Lower lobe of right lung (tissue), 2 donors: ENCODE results near the gene TEX55. TPM values are rescaled to one million over a fixed set of nuclear protein-coding genes. Genes with fewer than 3 reads are reported as not detected.
"Not testable (repeated sequence)": the region's sequence is repeated elsewhere in the genome, so short reads cannot be mapped to it uniquely, and the experiment has no call there.

Experiments used
- ATAC-seq, 2 donors: fragments of 200-7000 bp; cut with Tn5 transposase; one replicate each; pipeline ENCODE4 v1.9.1; 2020 to 2022; ENCODE audit warnings: mild to moderate bottlenecking in 2 of 2, moderate library complexity in 2 of 2
- DNase-seq: peaks from one replicate; pipeline ENCODE4 v3.0.0-alpha.2; 2020
- H3K27ac ChIP-seq: fragments of 200-600 bp; one replicate; pipeline ENCODE4 v1.8.0; 2022
- H3K27me3 ChIP-seq: fragments of 200-600 bp; one replicate; pipeline ENCODE4 v1.8.0; 2022; ENCODE audit warnings: low read depth
- H3K36me3 ChIP-seq: fragments of 200-600 bp; one replicate; pipeline ENCODE4 v1.8.0; 2022; ENCODE audit warnings: mild to moderate bottlenecking
- H3K4me1 ChIP-seq: fragments of 200-600 bp; one replicate; pipeline ENCODE4 v1.8.0; 2022
- H3K4me3 ChIP-seq: fragments of 200-600 bp; one replicate; pipeline ENCODE4 v1.8.0; 2022; ENCODE audit warnings: mild to moderate bottlenecking
- H3K9me3 ChIP-seq: fragments of 200-600 bp; one replicate; pipeline ENCODE4 v1.8.0; 2022
- CTCF ChIP-seq: fragments of 200-600 bp; IDR thresholded peaks from one replicate; pipeline ENCODE4 v1.8.0; 2022; ENCODE audit warnings: antibody characterized with exemption, mild to moderate bottlenecking
- intact Hi-C: fragments of 100-400 bp; cut with DNase I; formaldehyde crosslinking; loops from one replicate; pipeline ENCODE4 v1.11.0; 2022
- total RNA-seq: library from RNA; stranded (reverse); fragmentation: NEBNext Ultra II Directional; extraction: Animal tissue kit (Norgen Biotek cat#: 25700); gene quantifications from one replicate; pipeline ENCODE4 v1.2.1, GENCODE V29; 2021
- donor health status: DM: no; HTN: yes; CAD: no; lungs with severe emphysema.

The TEX55 gene
- total RNA-seq, 1 donor from 2014 or later: not detected

- intact Hi-C loops: no loop called here
- no peaks in the 10 kb centered on the region for H3K27me3 ChIP-seq
- TF ChIP-seq CTCF: no peak
- DNase-seq (no peak), ATAC-seq (no peak)
- no peak overlapping the region for H3K4me3 ChIP-seq
- no peaks in the 10 kb centered on the region for H3K4me1 ChIP-seq
- H3K36me3 ChIP-seq: no peaks in the 10 kb centered on the region
- no peaks in the 10 kb centered on the region for H3K9me3 ChIP-seq
- H3K27ac ChIP-seq: no peak overlapping the region
Measured at GRCh38 chr3:119120480-119120879, 25.5 kb upstream of the TEX55 start.

GRCh38 chr3:119122350-119122749, 23.6 kb upstream of the TEX55 start:
- TF ChIP-seq CTCF: no peak
- no peaks in the 10 kb centered on the region for H3K9me3 ChIP-seq

GRCh38 chr3:119125342-119125741, 20.6 kb upstream of the TEX55 start:
- H3K4me1 ChIP-seq: no peaks in the 10 kb centered on the region
- no peak for ATAC-seq
- no peaks in the 10 kb centered on the region for H3K36me3 ChIP-seq
- H3K27ac ChIP-seq: no peak overlapping the region
- intact Hi-C loops: no loop called here
- H3K27me3 ChIP-seq: no peaks in the 10 kb centered on the region
- DNase-seq: no peak
- H3K4me3 ChIP-seq: no peak overlapping the region
- H3K9me3 ChIP-seq: no peaks in the 10 kb centered on the region
- no peak for TF ChIP-seq CTCF

More at GRCh38 chr3:119122350-119122749, 23.6 kb upstream of the TEX55 start:
- intact Hi-C loops: no loop called here
- no peaks in the 10 kb centered on the region for H3K4me1 ChIP-seq
- no peak for ATAC-seq
- no peak overlapping the region for H3K4me3 ChIP-seq
- no peak overlapping the region for H3K27ac ChIP-seq
- H3K27me3 ChIP-seq: no peaks in the 10 kb centered on the region
- DNase-seq: no peak
- H3K36me3 ChIP-seq: no peaks in the 10 kb centered on the region

- intact Hi-C loops: no loop called here
Measured at GRCh38 chr3:119125742-119126504, 20.0 kb upstream of the TEX55 start.

GRCh38 chr3:119130291-119130690, 15.7 kb upstream of the TEX55 start:
- H3K9me3 ChIP-seq, H3K4me3 ChIP-seq, ATAC-seq, H3K27me3 ChIP-seq, H3K4me1 ChIP-seq, intact Hi-C loops, H3K36me3 ChIP-seq, DNase-seq, H3K27ac ChIP-seq: not testable (repeated sequence)

More at GRCh38 chr3:119125742-119126504, 20.0 kb upstream of the TEX55 start:
- Histone ChIP-seq H3K36me3 (no peaks in the 10 kb centered on the region), H3K27ac (no peak overlapping the region), H3K4me3 (no peak overlapping the region), H3K9me3 (no peaks in the 10 kb centered on the region), H3K4me1 (no peaks in the 10 kb centered on the region), H3K27me3 (no peaks in the 10 kb centered on the region)
- ATAC-seq (no peak), DNase-seq (no peak)
- TF ChIP-seq CTCF: no peak

GRCh38 chr3:119132291-119132690, 13.7 kb upstream of the TEX55 start:
- H3K9me3 ChIP-seq, DNase-seq, H3K27ac ChIP-seq, H3K4me1 ChIP-seq, intact Hi-C loops, H3K4me3 ChIP-seq, H3K36me3 ChIP-seq, H3K27me3 ChIP-seq, ATAC-seq: not testable (repeated sequence)

GRCh38 chr3:119139360-119139759, 6.6 kb upstream of the TEX55 start:
- DNase-seq, H3K4me3 ChIP-seq, H3K9me3 ChIP-seq, ATAC-seq, H3K27me3 ChIP-seq, intact Hi-C loops, H3K36me3 ChIP-seq, H3K4me1 ChIP-seq, H3K27ac ChIP-seq: not testable (repeated sequence)
